Measurements from ENCODE around the gene ADPRM. TPM values are rescaled to one million over a fixed set of nuclear protein-coding genes. Genes with fewer than 3 reads are reported as not detected.

ADPRM gene
- total RNA-seq: 10 to 100 TPM; 18.5 to 19.8 TPM

GRCh38 chr17:10697092-10698081 lies at the start of gene ADPRM, which contains the start of gene SCO1:
TSS of gene ADPRM (plus strand) at chr17:10697594. CDS start at chr17:10704927, 7,333 bp downstream.
TSS of gene SCO1 (minus strand) at chr17:10697533. CDS start at chr17:10697507, 26 bp downstream.

GRCh38 chr17:10657148-10657547 lies 40.2 kb upstream of the ADPRM start, which contains the start of gene MYH3:
TSS of gene MYH3 (minus strand) at chr17:10657309. CDS start at chr17:10655064, 2,245 bp downstream.

DNA sequence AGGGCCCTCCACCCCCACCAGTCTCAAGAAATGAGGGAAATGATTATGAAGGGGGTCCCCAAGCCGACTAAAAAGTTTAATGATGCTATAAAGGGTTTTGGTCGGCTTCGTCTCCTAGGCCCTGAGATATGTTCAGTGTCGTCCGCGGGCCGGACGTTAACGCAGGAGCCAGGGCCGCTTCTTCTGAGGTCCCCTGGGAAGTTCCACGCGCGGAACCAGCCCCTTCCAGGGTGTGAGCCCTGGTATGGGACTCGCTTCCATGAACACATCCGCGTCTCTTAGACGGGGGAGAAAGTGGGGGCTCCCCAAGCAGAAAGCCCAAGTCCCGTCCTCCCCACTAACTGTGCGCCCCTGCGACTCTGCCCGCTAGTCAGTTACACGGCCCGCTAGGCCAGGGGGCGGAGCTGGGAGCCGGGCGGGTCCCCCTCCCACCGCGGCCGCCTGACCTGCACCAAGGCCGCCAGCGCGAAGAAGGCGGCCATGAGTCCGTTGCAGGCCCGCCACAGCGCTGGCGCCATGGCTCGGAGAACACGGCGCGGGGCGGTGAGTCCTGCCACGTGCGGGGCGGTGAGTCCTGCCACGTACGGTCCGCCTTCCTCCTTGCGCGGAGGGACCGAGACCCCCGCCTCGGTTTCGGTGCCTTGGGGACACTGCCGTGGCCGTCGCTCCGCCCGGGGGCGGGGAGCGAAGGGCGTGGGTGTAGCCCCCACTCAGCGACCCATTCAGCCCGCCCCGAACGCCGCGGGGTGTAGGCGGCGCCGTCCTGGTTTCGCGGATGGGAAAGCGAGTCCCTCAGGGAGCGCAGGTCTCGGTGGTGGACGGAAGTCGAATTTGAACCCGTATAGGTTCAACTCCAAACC lies 32.2 kb downstream of the ADPRM start, which contains the start of gene TMEM220:
Gene TMEM220 (minus strand): TSS at position 690 of the 860 bp plus-strand sequence. CDS start 172 bp downstream, at position 518.

Other genes with a start within 250 kb of the ADPRM start
- not detected for gene MYH4, start 228.0 kb upstream of the ADPRM start, total RNA-seq
- gene MYH1, start 179.1 kb upstream of the ADPRM start, total RNA-seq: not detected
- gene MYH2, start 147.9 kb upstream of the ADPRM start, total RNA-seq: not detected
- 1 to 10 TPM; 3.8 to 4.4 TPM for gene MYH3, start 40.3 kb upstream of the ADPRM start, total RNA-seq
- 10 to 100 TPM; 20.7 to 22.0 TPM for gene SCO1, start 61 bp upstream of the ADPRM start, total RNA-seq
- under 1 TPM; 0.15 to 0.94 TPM for gene TMEM220, start 32.4 kb downstream of the ADPRM start, total RNA-seq
- not detected for gene TMEM238L, start 106.5 kb downstream of the ADPRM start, total RNA-seq
- gene PIRT, start 140.5 kb downstream of the ADPRM start, total RNA-seq: not detected